GM12801 (cell line): ENCODE measurements around the gene CFAP221.

Source experiments
- CTCF ChIP-seq: IDR thresholded peaks from one replicate; pipeline ENCODE4 v1.5.1; 2011; ENCODE audit warnings: control low read depth; ENCODE audit not compliant: insufficient read length; ENCODE audit errors: extremely low read depth

The CFAP221 gene

DNA sequence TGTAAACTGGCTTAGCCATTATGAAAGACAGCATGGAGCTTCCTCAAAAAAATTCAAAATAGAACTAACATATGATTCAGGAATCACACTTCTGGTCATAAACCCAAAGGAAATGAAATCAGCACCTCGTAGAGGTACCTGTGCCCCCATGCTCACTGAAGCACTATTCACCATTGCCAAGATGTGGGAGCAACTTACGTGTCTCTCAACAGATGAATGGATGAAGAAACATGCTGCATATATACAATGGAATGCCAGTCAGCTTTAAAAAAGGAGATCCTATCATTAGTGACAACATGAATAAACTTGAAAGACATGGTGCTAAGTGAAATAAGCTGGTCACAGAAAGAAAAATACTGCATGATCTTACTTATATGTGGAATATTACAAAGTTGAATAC is 28.1 kb upstream of the CFAP221 start:
- TF ChIP-seq CTCF, result no peak

GRCh38 chr2:119517433-119517832 is 26.8 kb upstream of the CFAP221 start:
- TF ChIP-seq CTCF, result peak; percentile 12

DNA sequence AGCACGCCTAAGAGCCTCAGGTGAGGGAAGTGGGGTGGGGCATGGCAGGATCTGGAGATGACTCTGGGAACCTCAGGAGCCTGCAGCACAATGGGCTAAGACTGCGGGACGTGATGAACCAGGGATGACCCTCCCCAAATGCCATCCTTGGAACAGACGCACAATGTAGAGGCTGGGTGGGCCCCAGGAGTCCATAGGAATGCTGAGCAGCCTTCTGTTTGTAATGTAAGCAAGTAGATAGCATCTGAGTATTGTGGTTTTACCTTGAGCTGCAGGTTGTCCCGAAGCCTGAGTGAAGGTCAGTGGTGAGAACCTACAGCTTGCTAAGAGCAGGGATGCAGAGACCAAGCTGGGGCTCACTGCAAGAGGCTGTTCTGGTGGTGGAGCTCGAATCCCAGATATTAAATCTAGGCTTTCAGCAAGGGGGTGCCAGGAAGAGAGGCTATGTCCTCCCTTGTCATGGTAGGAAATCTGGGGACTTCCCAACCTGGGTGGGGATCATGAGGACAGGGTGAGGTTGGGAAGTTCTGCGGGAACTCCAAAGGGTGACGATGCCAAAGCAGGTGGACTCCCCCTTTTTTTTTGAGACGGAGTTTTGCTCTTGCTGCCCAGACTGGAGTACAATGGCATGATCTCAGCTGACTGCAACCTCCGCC is 25.7 kb upstream of the CFAP221 start:
- no peak for TF ChIP-seq CTCF

DNA sequence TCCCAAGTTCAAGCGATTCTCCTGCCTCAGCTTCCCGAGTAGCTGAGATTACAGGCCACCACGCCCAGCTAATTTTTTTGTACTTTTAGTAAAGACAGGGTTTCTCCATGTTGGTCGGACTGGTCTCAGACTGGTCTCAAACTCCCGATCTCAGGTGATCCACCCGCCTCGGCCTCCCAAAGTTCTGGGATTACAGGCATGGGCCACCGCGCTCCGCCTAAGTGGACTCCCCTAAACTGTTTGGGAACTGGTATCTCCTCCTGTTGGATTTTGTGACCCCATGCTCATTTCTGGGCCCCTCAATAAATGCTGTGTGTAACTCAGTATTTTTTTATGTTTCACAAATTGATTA is 25.2 kb upstream of the CFAP221 start:
- TF ChIP-seq CTCF, result no peak

GRCh38 chr2:119520696-119521432 is 23.4 kb upstream of the CFAP221 start:
- no peak for TF ChIP-seq CTCF

- no peak for TF ChIP-seq CTCF
Observed at GRCh38 chr2:119521433-119522050, 22.7 kb upstream of the CFAP221 start.

DNA sequence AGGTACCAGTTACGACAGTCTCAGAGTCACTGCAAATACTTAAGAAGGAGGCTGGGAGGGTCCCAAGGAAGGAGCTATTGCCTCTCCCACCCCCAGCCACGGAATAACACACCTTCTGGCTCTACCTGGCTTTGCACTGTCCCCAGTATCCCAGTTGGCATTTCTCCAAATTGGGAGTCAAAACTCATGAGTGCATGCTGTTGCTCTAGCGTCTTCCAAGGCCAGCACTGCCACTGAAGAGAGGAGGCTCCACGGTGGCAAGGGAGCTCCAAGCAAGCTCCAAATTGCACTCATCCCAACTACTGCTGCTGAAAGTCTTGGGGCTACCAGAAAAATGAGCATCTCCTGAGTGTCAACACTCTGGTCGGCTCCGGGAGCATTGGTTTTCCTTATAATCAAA is 21.6 kb upstream of the CFAP221 start:
- TF ChIP-seq CTCF, result no peak
